ENCODE data around the gene CTF1.

CTF1 gene

DNA sequence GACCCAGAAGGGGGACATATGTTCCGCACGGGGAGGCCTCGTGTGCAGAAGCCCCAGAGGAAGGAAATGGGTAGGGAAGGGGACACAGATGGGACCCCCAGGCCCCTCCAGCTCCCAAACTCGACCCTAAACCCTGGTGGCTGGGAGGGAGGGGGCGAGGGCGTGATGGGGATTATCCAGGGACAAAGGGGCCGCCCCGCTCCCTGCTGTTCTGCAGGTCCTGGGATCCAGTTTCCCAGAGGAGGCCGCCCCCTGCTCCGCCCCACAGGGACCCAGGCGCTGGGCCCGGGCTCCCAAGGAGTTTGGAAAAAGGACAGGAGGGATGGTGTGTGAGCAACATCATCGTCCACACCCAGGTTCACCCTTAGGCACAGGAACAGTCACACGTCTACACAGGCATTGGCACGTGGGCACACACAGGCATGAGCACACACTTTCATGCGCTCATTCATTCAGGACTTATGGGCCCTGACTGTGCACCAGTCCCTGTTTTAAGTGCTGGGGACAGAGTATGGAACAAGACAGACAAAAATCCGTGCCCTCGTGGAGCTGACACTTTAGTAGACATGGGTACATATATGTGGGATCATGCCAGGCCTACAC lies 14.1 kb downstream of the CTF1 start:
- no peak for DNase-seq (ENCODE audit: low spot score)

DNA sequence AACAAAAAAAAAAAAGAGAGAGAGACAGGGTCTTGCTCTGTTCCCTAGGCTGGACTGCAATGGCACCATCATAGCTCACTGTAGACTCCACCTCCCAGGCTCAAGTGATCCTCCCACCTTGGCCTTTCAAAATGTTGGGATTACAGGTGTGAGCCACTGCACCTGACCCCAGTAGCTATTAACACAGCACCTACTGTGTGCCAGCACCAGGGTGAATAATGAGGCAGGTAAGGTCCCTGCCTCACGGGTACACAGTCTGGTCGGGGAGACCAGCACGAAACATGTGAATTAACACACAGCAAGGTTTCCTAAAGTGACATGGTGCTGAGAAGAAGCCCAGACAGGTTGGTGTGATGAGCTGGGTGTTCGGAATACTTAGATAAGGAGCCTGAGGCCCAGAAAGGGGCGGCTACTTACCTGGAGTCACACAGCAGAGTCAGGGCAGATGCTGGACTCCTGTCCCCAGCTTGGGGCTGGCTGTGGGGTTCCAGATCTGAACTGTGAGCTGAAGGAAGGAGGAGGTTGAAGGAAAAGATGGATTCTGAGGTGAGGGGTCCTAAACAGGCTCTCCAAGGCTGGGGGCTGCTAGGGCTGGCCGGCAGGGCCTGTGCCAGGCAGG lies 16.5 kb downstream of the CTF1 start:
- DNase-seq (ENCODE audit: low spot score): no peak

DNA sequence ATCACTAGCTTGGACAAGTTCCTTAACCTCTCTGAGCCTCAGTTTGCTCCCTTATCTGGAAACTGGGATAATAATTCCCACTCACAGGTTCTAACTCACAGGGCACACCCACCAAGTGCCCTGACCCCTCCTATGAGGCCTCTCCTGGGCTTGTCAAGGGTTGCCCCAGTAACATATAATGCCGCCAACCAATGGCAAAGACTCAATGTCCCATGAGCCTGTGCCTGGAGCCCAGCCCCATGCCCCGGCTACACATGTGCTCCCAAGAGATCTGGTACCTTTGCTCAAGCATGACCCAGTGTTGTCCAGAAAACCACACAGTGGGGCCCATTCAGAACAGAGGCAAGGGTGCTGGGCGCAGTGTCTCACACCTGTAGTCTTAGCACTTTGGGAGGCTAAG lies 18.4 kb downstream of the CTF1 start:
- no peak for DNase-seq (ENCODE audit: low spot score)

DNA sequence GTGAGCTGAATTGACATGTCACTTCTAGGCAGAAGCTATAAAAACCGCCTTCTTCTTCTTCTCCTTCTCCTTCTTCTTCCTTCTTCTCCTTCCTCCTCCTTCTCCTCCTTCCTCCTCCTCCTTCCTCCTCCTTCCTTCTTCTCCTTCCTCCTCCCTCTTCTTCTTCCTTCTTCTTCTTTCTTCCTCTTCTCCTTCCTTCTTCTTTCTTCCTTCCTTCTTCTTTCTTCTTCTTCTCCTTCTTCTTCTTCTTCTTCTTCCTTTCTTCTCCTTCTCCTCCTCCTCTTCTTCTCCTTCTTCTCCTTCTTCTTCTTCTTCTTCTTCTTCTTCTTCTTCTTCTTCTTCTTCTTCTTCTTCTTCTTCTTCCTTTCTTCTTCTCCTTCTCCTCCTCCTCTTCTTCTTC lies 22.2 kb downstream of the CTF1 start:
- no peak for DNase-seq (ENCODE audit: low spot score)

DNA sequence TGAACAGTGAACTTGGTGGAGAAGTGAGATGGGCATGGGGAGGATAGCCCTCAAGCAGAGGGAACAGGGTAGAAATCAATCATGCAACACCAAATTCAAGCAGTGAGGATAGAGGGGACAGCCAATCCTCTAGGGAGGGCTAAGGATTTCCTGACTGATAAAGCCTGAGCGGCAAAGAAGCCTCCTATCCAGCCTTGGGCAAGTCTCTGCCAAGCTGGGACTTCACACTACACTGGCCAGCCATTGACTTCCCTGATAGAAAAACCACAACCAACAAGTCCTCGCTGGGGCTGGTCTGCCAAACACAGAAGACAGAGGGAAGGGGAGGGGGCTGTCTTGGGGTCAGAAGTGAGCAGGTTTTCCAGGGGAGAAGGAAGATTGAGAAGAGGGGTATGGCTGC lies 24.5 kb downstream of the CTF1 start:
- DNase-seq (ENCODE audit: low spot score): no peak

DNA sequence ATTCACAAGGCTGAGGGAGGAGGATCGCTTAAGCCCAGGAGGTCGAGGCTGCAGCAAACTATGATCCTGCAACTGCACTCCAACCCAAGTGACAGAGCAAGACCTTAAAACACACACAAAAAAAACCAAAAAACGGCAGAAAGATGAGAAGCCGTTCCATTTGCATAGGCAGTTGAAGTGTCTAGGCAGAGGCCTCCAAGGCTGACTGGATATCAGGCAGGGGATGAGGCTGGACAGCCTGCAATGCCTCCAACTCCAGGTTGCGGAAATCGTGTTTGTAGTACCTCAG lies 25.0 kb downstream of the CTF1 start:
- DNase-seq (ENCODE audit: low spot score): no peak

DNA sequence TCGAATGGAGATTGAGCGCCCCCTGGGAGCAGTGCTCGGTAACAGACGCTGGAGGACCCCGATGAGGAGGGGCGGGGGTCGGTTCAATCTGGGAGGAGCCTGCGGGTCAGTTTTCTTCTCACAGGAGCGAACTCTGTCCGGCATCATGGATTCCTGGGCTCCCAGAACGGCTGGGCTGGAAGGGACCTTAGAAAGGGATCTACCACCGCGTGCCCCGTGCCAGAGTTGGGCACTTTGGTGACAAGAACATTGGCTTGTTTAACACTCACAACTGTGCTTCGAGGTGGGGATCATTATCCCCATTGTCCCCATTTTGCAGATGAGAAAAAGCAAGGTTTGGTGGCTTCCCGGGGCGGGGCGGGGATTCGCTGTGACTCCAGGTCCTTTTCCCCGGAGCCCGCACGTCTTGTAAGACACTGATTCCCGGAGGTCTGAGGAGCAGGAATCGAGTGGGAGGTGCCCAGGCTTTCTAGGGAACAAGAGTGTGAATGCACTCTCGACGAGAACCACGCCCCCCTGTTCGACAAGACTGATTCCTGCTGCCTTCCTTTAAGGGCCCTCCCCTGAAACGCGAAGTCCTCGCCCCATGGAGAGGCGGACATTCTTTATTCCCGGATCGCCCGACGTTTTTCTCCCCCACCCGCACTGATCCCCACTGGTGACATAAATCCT lies 25.5 kb downstream of the CTF1 start:
- DNase-seq (ENCODE audit: low spot score): peak; percentile 80

DNA sequence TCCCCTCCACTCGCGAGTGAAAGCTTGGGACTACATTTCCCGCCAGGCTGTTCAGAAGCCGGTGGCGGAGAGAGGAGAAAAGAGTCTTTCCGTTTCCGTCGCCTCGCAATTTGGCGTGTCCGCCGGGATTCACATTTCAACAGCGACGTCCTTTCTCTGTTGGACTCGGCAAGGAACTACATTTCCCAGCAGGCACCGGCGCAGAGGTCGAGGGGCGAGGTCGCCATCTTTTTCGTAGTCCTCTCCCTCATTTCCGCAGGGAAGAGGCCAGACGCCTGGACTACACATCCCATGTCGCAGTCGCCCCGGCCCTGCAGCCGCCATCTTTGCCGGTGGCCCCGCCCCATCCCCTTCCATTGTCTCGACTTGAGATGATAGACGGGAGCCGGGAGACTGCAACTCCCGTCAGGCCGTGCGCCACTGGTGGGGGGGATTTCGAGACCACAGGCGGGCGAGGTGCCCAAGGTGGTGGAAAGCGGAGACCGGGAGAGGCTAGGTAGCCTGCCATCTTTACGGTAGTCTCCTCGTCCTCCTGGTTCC lies 26.1 kb downstream of the CTF1 start:
- DNase-seq (ENCODE audit: low spot score): peak; percentile 99

DNA sequence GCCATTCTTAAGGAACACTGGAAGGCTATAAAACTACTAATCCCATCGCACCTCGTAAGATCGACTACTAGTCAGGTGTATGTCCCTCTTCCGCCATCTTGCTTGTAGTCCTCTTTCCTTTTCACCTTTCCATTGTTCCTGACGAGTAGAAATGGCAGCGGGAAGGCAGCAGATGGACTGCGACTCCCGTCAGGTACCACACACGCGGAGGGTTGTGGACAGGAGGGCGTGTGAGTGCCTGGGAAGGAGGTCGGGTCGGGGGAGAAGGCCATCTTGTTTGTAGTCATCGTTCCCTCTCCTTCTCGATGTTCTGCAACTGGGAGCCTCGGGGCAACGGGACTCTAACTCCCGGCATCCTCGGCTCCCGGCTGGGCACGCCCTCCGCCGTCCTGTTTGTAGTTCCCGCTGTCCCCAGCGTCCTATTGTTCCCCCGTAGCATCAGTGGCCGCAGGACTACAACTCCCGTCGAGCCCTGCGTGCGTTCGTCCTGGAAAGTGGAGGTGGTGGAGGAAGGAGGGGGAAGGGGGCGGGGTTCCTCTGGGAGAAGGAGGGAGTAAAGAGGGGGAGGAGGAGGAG lies 26.6 kb downstream of the CTF1 start:
- peak; percentile 98 for DNase-seq (ENCODE audit: low spot score)

DNA sequence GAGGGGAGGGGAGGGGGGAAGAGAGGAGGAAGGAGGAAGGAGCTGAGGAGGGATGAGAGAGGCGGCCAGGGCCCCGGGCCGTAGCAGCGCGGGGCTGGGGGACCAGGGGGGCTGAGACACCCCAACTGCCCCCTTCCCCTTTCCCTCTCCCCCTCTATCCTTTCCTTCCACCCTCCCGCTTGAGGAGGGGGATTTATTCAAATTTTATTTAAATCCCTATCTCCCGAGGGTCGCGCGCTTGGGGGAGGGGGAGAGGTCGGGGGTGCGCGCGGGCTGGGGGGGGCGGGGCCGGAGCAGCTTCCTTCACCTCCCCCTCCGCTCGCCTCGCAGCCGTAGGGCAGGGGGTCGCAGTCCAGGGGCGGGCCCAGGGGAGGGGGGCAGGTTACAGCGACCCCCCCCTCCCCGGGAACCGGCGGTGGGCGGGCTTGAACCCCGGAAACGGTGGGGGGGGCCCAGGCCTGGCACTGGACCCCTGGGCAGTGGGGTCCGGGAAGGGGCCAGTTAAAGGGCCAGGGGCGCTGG lies 27.2 kb downstream of the CTF1 start, which contains the start of gene FBXL19:
Gene FBXL19, plus strand, starts transcription at position 19 of the 522 bp plus-strand sequence. CDS start 2,183 bp downstream, outside the sequence.
- no peak for DNase-seq (ENCODE audit: low spot score)

DNA sequence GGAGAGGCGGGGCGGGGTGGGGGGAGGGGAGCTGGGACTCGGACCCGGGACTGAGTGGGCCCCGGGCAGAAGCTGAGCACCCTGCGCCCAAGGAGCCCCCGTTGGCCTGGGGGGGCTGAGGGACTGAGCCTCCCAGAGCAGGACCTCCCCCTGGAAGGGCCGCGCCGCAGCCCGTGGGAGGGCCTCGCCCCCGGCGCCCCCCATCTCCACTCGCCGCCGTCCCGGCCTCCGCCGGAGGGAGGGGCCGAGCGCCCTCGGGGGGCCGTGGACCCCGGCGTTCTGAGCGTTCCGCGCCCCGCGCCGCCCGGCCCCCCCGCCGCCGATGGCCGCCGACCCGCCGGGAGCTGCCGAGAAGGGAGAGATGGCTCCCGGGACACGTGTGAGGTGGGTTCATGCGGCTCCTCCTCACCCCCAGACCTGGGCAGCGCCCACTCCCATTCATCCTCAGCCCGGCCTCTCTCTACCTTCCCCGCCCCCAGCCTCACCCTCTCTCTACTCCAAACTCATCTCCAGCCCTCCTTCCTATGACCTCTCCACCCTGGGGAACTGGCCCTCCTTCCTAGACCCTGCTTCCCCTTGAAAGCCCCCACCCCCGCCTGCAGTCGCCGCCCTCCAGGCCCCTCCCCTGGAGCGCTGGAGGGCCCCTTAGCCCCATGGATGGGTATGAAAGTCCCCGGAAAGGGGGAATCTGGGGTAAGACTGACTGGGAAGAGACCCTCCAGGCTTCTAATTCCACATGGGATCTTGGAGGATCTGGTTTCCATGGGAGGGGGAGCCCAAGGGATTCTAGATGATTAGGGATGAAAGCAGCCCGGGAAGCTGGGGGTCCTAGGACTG lies 27.9 kb downstream of the CTF1 start:
- DNase-seq (ENCODE audit: low spot score): no peak

DNA sequence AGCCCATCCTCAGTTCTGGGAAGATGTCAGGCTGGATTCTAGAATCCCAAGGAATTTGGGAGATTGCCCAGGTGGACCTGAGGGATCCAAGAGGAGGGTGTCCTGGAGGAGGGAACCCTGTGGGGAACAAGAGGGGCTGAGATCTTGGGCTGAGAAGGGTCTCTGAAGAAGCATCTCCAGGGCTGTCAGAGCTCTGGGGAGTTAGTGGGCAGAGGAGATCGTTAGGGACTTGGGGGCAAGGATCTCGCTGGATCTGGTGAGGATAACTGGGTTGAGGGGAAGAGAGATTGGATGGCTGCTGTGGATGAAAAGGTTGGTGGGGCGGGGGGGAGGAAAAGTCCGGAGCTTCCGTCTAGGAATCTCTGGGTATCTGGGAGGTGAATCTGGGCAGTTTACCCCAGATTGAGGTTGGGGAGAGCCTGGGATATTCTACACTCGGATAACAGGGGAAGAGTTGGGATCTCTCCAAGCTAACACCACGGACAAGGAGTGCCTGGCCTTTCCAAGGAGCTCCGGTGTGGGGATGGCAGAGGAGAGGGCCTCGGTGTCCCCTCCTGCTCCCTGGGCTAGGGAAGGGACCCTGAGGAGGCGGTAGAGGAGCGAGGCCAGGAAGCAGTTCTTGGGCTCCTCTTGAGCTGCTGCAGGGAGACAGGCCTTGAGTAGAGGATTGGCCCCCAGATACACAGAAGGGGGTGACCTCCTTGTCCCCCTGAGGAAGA lies 28.7 kb downstream of the CTF1 start:
- no peak for DNase-seq (ENCODE audit: low spot score)

DNA sequence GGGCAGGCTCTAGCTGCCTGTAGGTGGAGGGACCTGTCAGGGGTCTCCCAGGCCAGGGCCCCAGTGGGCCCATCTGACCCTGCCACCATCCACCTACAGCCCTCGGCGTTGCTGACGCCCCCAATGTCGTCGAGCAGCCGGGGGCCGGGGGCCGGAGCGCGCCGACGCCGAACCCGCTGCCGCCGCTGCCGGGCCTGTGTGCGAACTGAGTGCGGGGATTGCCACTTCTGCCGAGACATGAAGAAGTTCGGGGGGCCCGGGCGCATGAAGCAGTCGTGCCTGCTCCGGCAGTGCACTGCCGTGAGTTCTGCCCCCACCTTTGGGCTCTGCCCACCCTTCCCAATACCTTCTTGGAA lies 29.2 kb downstream of the CTF1 start:
- DNase-seq (ENCODE audit: low spot score): no peak

DNA sequence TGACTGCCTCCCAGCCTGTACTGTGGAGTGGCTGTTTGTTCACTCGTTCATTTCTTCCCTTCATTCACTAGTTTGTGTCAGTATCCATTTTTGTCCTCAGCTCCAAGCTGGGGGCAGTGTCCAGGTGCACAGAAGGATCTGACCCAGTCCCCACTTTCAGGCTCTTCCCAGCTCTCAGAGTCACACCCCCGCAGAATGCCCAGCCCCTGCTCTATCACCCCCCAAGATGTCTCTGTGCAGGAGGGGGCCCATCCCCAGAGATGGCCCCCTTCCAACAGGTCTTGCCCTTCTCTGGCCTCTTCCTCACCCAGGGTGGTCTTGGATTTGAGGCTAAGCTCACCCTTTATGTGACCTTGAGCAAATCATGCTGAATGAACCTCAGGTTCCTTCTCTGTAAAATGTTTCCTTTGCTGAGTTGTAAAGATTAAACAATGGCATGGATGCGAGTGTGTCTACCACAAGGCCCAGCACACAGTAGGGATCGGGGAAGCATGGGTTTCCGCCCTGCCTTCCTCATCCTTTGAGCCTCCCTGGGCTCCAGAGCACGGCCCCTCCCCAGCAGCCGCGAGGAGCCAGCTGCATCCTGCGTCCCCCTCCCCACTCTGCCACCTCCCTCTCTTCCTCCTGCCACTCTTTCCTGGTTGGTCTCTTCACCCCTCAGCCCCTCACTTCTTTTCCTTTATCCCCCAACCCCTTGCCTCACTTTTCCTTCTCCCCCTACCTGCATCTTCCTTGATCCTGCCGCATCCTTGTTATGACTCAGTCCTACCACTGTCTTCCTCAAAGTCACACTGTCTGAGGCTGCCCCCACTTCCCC lies 29.8 kb downstream of the CTF1 start:
- no peak for DNase-seq (ENCODE audit: low spot score)

DNA sequence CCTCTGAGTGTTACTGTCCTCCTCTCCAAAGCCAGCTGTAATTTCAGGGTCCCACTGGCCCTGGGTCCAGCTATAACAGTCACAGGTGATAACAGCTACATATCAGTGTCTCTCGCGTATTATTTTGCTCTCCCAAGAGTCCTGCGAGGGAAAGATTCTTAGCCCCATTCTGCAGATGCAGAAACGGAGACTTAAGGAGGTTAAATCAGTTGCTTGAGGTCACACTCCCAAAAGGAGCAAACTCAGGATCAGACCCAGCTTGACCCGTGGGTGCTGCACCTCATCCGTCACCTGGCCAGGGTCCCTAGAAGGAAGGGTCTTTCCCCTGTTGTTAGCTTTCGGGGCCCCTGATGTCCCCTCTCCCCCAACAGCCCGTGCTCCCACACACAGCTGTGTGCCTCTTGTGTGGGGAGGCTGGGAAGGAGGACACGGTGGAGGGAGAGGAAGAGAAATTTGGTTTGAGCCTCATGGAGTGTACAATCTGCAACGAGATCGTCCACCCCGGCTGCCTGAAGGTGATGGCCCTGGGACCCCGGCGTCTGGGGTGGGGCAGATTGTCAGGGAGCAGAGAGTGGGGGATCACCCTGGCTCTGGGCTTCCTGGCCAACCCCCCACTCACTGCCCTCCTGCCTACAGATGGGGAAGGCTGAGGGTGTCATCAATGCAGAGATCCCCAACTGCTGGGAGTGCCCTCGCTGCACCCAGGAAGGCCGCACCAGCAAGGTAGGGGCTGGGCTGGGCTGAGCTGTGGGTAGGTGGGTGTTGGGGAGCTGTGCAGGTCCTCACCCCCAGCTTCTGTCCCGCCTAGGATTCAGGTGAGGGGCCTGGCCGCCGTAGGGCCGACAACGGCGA lies 30.7 kb downstream of the CTF1 start:
- no peak for DNase-seq (ENCODE audit: low spot score)

DNA sequence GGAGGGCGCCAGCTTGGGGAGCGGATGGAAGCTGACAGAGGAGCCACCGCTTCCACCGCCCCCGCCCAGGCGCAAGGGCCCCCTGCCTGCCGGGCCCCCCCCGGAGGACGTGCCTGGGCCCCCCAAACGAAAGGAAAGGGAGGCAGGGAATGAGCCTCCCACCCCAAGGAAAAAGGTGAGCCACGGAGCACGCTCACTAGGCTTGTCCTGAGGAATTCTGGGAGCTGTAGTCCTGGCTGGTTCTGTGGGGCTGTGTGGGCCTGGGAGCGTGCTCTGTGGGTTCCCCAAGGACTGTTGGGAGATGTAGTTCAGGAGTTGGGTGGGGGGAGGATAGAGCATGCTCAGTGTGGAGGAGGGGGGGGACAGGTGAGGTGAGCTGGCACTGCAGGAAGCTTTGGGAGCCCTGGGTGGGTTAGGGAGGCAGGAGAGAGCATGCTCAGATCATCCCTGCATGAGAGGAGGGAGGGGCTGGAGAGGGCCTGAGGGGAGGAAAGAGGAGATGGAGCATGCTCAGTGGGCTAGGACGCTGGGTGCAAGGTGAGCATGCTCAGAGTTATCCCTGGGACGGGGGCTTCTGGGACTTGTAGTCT lies 31.5 kb downstream of the CTF1 start:
- DNase-seq (ENCODE audit: low spot score): no peak

DNA sequence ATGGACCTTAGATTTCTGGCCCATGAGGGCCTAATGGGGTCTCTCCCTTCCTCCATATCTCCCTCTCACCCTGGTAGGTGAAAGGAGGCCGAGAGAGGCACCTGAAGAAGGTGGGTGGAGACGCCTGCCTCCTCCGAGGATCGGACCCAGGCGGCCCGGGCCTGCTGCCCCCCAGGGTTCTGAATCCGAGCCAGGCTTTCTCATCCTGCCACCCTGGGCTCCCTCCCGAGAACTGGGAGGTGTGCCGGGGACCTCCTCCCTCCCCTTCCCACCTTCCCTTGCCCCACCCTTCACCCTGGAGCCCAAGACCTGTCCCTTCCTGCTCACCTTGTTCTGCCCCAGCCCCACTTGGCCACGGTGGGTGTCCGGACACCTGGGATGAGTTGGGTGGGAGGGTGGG lies 32.0 kb downstream of the CTF1 start:
- no peak for DNase-seq (ENCODE audit: low spot score)

DNA sequence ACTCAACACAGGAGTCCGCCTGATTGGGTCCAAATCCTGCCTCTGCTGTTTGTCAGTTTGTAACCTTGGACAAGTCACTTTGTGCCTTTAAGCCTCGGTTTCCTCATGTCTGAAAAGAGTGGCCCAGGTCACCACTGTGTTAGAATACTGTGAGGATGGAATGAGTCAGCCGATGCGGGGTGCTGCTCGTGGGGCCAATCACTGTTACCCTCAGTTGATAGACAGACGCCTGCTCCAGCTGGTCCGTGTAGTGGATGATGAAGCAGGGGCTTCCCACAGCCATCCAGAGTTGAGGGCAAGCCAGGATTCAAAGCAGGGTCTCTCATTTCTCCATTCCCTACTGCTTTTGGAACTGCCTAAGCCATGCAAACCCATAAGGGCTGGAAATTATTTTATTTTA lies 32.8 kb downstream of the CTF1 start:
- DNase-seq (ENCODE audit: low spot score): no peak

DNA sequence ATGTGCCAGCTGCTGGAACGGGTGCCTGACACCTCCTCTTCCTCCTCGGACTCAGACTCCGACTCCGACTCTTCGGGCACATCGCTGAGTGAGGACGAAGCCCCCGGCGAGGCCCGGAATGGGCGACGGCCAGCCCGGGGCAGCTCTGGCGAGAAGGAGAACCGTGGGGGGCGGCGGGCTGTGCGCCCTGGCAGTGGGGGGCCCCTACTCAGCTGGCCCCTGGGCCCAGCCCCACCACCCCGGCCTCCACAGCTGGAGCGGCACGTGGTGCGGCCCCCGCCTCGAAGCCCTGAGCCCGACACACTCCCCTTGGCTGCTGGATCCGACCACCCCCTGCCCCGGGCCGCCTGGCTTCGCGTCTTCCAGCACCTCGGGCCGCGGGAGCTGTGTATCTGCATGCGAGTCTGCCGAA lies 33.8 kb downstream of the CTF1 start:
- no peak for DNase-seq (ENCODE audit: low spot score)

Measured in kidney capillary endothelial cell (primary cell).